Activated CD8-positive, alpha-beta memory T cell treated with anti-CD3 and anti-CD28 coated beads, Interleukin-2, amount 50 U/mL, for 4 hours (primary cell): ENCODE data around the gene ADAMTS15.

Experiments
- DNase-seq: peaks from one replicate; pipeline ENCODE4 v3.0.0-alpha.2; 2020

The ADAMTS15 gene

DNA sequence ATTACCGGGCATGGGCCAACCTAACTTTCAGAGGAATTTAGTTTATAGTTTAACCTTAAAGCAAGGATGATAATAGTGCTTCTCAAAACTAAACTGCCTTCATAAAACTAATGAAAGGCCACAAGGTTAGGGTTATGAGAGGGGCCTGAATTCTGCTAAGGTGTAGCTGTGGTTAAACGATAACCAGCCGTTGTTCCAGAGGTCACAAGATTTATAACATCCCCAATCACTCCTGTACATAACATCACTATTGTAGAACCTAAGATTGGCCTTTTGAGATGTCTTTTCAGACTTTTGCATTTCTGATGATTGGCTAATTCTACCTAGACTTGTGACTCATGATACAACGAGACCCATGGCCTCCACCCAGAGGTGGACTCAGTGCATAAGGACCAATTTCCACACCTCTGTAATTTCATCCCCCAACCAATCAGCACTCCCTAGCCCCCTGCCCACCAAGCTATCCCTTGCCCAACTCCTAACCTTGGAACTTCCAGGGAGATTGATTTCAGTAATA lies 69.8 kb downstream of the ADAMTS15 start:
- DNase-seq = no peak

- no peak for DNase-seq
Measured at GRCh38 chr11:130519128-130519932, 70.9 kb downstream of the ADAMTS15 start.

DNA sequence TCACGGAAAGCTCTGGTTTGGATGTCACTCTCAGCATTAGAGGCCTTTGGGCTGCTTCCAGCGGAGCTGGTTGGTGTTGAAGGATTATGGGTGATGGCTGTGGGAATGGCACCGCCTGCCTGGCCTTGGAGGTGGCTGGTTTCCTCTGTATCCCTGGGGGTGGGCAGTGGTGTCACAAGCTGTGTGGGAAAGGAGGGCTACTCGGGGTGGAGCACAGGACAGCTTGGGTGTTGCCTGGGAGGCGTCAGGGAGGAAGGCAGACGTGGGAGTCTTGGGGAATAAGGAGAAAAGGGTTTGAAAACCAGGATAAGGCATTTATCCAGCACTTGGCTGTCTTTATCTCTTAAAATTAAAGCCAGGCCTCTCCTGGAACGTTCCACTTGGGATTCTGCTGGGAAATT lies 71.8 kb downstream of the ADAMTS15 start:
- no peak for DNase-seq

GRCh38 chr11:130522284-130522961 lies 74.0 kb downstream of the ADAMTS15 start:
- DNase-seq = no peak

DNA sequence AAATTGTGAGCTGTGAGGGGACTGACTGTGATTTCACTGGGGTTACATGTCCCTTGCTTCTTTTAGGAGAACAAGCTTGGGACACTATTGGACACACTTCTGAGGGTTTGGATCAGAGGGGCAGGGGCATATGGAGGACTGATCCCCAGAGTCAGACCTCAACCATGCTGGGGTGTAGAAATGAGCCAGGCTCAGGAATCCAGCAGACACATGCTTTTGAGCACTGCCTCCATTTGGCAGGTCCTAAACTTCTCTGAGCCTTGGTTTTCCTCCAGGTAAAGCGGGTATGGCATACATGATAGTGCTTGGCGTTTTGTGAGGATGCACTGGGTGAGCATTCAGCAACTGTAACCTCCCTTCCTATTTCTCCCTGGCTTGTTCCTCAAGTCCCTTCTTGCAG lies 74.7 kb downstream of the ADAMTS15 start:
- no peak for DNase-seq

- no peak for DNase-seq
Measured at GRCh38 chr11:130523609-130524008, 75.2 kb downstream of the ADAMTS15 start.

DNA sequence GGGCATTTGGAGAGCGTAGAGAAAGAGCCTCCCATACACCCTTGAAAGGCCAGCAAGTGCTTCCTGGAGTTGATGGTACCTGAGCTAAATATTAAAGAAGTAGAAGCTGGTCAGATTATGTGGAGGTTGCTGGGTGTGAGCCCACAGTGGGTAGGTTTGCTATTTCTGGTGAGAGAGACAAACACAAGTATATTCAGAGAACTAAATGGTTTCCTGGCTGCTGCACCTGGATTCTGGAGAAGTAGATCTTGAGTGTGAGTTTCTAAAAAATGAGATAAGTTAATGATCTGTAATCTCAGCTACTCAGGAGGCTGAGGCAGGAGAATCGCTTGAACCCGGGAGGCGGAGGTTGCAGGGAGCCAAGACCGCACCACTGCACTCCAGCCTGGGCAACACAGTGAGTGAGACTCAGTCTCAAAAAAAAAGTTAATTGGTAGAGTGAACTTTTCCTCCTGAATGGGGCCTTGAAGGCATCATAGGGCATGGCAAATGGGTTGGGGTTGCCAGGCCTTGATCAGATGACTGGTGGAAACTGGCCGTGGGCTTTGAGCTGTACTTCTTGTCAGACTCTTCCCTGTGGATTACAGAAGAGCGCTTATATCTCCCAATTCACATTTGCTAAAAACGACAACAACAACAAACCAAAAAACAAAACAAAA lies 75.8 kb downstream of the ADAMTS15 start:
- DNase-seq = no peak

- DNase-seq = no peak
Measured at GRCh38 chr11:130525307-130525706, 76.9 kb downstream of the ADAMTS15 start.
